Adrenal gland (tissue), 5 donors: Measurements from ENCODE around the gene GPR142.

Experiments
- POLR2A ChIP-seq, 2 donors: fragments of 450-650 bp; IDR thresholded peaks; one replicate each; pipeline ENCODE4 v1.6.1; 2017; ENCODE audit warnings: antibody characterized with exemption in 2 of 2, mild to moderate bottlenecking in 2 of 2, moderate library complexity in 1 of 2
- TF ChIP-seq, protein P1 (sequence below), 6 experiments: fragments of 450-650 bp in 4 of 6; fragments of 200-600 bp in 2 of 6; sonication (generic) in 1 of 6; IDR thresholded peaks; 1 replicate in 5 of 6; 2 replicates in 1 of 6; pipeline versions ENCODE4 v1.5.1 to v1.8.0; 2016 to 2021; ENCODE audit warnings: antibody characterized with exemption in 6 of 6, mild to moderate bottlenecking in 2 of 6, moderate library complexity in 1 of 6
- donor health status: DM: no; HTN: no; CAD: no.

DNA sequence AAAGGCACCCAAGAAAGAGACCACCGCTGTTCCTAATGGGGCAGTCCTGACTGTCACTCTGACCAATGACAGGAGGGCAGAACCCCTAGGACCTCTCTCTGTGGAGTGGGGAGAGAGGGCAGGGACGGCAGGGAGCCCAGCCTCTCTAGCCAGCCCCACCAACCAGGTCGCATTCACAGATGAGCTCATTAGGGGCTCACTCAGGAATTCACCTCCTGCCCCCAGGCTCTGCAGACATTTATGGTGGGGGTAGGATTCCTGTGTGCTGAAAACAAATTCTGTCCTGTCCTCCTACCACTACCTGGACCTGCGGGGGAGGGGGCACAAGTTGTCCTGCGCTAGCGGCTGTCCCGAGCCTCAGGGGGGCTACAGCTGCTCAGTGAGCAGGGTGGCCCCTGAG is 36.9 kb downstream of the GPR142 start:
- TF ChIP-seq, protein P1, sequence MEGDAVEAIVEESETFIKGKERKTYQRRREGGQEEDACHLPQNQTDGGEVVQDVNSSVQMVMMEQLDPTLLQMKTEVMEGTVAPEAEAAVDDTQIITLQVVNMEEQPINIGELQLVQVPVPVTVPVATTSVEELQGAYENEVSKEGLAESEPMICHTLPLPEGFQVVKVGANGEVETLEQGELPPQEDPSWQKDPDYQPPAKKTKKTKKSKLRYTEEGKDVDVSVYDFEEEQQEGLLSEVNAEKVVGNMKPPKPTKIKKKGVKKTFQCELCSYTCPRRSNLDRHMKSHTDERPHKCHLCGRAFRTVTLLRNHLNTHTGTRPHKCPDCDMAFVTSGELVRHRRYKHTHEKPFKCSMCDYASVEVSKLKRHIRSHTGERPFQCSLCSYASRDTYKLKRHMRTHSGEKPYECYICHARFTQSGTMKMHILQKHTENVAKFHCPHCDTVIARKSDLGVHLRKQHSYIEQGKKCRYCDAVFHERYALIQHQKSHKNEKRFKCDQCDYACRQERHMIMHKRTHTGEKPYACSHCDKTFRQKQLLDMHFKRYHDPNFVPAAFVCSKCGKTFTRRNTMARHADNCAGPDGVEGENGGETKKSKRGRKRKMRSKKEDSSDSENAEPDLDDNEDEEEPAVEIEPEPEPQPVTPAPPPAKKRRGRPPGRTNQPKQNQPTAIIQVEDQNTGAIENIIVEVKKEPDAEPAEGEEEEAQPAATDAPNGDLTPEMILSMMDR (IDR thresholded peaks at IDR 0.05): no peak
- TF ChIP-seq POLR2A (IDR thresholded peaks at IDR 0.05): no peak
